Stomach (tissue), 4 donors: ENCODE measurements around the gene ACD.

Experiments
- EP300 ChIP-seq: sonication (generic); formaldehyde crosslinking; IDR thresholded peaks from one replicate; pipeline ENCODE4 v1.6.1; 2017; ENCODE audit warnings: antibody characterized with exemption
- POLR2A ChIP-seq, 4 donors: fragments of 450-650 bp; IDR thresholded peaks; one replicate each; pipeline ENCODE4 v1.6.1; 2016; ENCODE audit warnings: antibody characterized with exemption in 4 of 4, control low read depth in 2 of 4, mild to moderate bottlenecking in 1 of 4, moderate library complexity in 1 of 4
- POLR2AphosphoS5 ChIP-seq, 3 donors: sonication (generic); formaldehyde crosslinking; IDR thresholded peaks; one replicate each; pipeline ENCODE4 v1.6.1; 2016; ENCODE audit warnings: antibody characterized with exemption in 3 of 3
- TF ChIP-seq, protein P1 (sequence below), 7 experiments: fragments of 450-650 bp in 4 of 7; fragments of 200-600 bp in 3 of 7; sonication (generic) in 3 of 7; IDR thresholded peaks; one replicate each; pipeline ENCODE4 v1.5.1; 2016 to 2019; ENCODE audit warnings: antibody characterized with exemption in 7 of 7, control low read depth in 2 of 7, mild to moderate bottlenecking in 1 of 7

DNA sequence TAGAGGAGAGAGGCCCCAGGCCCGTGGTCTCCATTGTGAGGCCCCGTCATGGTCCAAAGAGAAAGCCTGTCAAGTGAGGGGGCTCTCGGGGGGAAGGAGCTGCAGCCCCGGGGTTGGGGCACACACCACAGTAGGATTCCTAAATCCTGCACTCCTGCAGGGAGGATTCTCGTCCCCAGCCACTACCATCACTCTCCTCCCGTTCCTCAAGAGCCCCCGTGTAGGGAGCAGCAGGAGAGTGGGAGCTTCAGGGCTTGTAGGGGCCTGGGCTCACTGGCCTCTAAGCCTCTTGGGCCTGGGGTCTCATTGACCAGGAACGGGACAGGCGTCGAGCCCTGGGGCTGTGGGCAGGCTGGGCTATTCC, 7.4 kb upstream of the ACD start:
- TF ChIP-seq POLR2A (IDR thresholded peaks at IDR 0.05) (no peak), POLR2AphosphoS5 (IDR thresholded peaks at IDR 0.05) (no peak), EP300 (no peak)
- TF ChIP-seq, protein P1, sequence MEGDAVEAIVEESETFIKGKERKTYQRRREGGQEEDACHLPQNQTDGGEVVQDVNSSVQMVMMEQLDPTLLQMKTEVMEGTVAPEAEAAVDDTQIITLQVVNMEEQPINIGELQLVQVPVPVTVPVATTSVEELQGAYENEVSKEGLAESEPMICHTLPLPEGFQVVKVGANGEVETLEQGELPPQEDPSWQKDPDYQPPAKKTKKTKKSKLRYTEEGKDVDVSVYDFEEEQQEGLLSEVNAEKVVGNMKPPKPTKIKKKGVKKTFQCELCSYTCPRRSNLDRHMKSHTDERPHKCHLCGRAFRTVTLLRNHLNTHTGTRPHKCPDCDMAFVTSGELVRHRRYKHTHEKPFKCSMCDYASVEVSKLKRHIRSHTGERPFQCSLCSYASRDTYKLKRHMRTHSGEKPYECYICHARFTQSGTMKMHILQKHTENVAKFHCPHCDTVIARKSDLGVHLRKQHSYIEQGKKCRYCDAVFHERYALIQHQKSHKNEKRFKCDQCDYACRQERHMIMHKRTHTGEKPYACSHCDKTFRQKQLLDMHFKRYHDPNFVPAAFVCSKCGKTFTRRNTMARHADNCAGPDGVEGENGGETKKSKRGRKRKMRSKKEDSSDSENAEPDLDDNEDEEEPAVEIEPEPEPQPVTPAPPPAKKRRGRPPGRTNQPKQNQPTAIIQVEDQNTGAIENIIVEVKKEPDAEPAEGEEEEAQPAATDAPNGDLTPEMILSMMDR (IDR thresholded peaks at IDR 0.05) = no peak
